Brain microvascular endothelial cell (primary cell): ENCODE results near the gene TIFAB.

Experiments used
- DNase-seq: peaks from one replicate; pipeline ENCODE4 v3.0.0-alpha.2; 2020
- H3K27ac ChIP-seq: fragments of 250-450 bp; sonication (Bioruptor Pico); 2 replicates; pipeline ENCODE4 v1.5.1; 2020; ENCODE audit warnings: mild to moderate bottlenecking, moderate library complexity
- H3K27me3 ChIP-seq: fragments of 250-450 bp; sonication (Bioruptor Pico); replicated peaks from 2 replicates; pipeline ENCODE4 v1.5.1; 2020; ENCODE audit warnings: mild to moderate bottlenecking
- H3K36me3 ChIP-seq: fragments of 250-450 bp; sonication (Bioruptor Pico); replicated peaks from 2 replicates; pipeline ENCODE4 v1.5.1; 2020; ENCODE audit warnings: mild to moderate bottlenecking
- H3K4me3 ChIP-seq: 2 replicates; pipeline ENCODE4 v1.5.1; 2011; ENCODE audit warnings: low read depth, mild to moderate bottlenecking, control low read depth, low read length, moderate library complexity
- CTCF ChIP-seq: IDR thresholded peaks from 2 replicates; pipeline ENCODE4 v1.5.1; 2011; ENCODE audit warnings: low read depth, mild to moderate bottlenecking, moderate library complexity, low read length, control low read depth, inconsistent platforms; ENCODE audit errors: missing control alignments
- in situ Hi-C: cut with HindIII; loops from 2 replicates; pipeline ENCODE4 v1.10.0; 2017; ENCODE audit warnings: low sequenced_read_pairs, low pct_ligation_motif_present

The TIFAB gene

GRCh38 chr5:135489466-135490244 lies 37.5 kb upstream of the TIFAB start:
- Histone ChIP-seq H3K4me3 (peak overlapping the region; percentile 49), H3K36me3 (no peaks in the 10 kb centered on the region), H3K27ac (no peak overlapping the region), H3K27me3 (peaks cover 72% of the 10 kb centered on the region)
- DNase-seq = no peak
- no peak for TF ChIP-seq CTCF
- in situ Hi-C loops = no loop called here

DNA sequence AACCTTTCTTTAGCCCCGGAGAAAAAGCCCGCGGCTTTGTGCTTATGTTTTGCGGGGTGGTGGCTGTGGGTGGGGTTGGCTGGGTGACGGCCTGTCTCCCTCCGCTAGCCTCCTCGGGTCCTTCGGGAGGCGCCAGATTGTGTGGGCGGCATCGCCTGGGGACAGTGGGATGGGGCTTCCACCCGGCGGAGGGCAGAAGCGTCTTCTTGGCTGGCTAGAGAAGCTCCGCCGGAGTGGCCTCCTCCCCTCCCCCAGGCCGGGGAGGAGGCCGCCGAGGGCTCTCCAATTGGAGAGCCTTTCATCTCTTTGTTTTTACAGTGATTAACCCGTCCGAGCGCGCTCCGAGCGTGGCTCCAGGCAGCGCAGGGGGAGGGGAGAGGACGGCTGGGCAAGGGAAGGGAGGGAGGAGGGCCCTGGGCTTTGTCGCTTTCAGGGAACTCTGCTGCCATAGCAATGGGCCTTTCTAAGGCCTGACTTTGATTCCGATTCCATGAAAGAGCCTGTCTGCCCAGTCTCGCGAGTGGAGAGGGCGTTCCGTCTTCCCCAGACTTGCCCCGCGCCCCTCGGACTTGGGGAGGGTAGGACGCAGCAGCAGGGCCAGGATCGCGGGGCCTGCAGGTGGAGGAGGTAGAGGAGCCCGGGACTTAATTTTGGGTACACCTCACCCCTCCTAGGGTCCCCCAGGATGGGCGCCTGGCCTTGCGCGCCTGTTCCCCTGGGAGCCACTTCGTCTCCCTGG lies 36.7 kb upstream of the TIFAB start:
- Histone ChIP-seq H3K36me3 (no peaks in the 10 kb centered on the region), H3K27me3 (peaks cover 74% of the 10 kb centered on the region), H3K27ac (no peak overlapping the region), H3K4me3 (peak overlapping the region; percentile 49)
- in situ Hi-C loops = no loop called here
- TF ChIP-seq CTCF = no peak
- DNase-seq = peak; percentile 62

DNA sequence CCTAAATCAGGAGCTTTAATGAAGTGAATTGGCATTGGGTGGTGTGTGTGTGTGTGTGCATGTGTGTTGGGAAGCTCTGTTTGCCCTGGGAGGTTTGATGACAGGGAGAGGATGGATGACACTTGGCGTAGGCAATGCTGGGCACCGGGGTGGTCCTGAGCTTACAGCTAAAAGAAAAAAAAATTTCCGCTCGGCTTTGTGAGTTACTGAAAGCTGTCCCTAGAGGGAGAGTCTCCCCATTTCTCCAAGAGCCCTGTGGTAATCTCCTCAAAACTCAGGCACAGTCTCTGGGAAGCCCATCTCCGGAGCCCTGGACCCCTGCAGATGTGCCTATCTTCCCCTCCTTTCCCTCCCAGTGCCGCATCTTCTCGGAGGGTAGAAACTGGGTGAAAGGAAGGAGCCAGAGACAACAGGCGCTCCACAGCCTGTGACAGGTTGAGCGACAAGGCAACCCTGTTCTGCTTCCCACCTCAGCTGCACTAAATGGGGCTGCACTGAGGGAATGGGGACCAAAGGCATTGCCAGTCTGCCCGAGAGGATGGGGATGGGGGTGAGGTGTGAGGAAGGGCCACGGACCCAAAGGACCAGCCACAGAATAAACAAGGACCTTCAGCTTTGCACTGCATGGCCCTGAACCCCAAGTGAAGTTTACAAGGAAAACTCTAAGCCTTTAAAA lies 35.8 kb upstream of the TIFAB start:
- no peak overlapping the region for H3K27ac ChIP-seq
- H3K36me3 ChIP-seq = no peaks in the 10 kb centered on the region
- DNase-seq = no peak
- no peak overlapping the region for H3K4me3 ChIP-seq
- TF ChIP-seq CTCF = peak; percentile 25
- in situ Hi-C loops = no loop called here
- H3K27me3 ChIP-seq = peaks cover 76% of the 10 kb centered on the region

DNA sequence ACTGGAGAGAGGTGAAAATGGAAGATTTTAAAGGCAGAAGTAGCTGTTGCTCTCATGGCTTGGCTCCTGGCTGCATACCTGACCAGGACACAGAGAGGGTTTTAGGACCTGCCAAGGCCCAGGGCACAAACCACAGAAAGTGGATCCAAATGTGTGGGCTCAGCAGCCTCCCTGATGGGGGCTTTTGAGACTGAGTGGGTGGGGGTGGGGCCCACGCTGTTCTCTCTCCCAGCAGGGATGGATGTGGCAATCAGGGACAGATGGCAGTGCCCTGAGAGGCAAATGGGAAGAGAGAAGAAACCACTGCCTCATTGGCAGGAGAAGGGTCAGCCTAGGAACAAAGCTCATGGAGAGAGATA lies 34.9 kb upstream of the TIFAB start:
- TF ChIP-seq CTCF = no peak
- DNase-seq = no peak
- in situ Hi-C loops = no loop called here
- Histone ChIP-seq H3K27ac (no peak overlapping the region), H3K4me3 (no peak overlapping the region), H3K27me3 (peaks cover 71% of the 10 kb centered on the region), H3K36me3 (no peaks in the 10 kb centered on the region)

- no peak for DNase-seq
- Histone ChIP-seq H3K36me3 (no peaks in the 10 kb centered on the region), H3K27ac (no peak overlapping the region), H3K4me3 (no peak overlapping the region), H3K27me3 (peaks cover 64% of the 10 kb centered on the region)
- in situ Hi-C loops = no loop called here
- no peak for TF ChIP-seq CTCF
Observed at GRCh38 chr5:135486131-135487036, 34.2 kb upstream of the TIFAB start.
